ENCODE results near the gene BHMT.
"Not testable (repeated sequence)": the region's sequence is repeated elsewhere in the genome, so short reads cannot be mapped to it uniquely, and the experiment has no call there.

DNA sequence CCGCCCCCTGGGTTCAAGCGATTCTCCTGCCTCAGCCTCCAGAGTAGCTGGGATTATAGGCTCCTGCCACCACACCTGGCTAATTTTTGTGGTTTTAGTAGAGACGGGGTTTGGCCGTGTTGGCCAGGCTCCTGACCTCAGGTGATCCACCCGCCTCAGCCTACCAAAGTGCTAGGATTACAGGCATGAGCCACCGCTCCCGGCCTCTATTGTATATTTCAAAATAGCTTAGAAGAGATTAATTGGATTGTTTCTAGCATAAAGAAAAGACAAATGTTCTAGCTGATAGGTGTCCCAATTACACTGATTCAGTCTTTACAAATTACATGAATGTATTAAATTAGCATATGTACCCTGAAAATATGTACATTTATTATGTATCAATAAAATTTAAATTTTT lies 50.0 kb downstream of the BHMT start:
- TF ChIP-seq EZH2 (IDR thresholded peaks at IDR 0.05; ENCODE audit: low read depth) = not testable (repeated sequence)
- TF ChIP-seq, protein P1, sequence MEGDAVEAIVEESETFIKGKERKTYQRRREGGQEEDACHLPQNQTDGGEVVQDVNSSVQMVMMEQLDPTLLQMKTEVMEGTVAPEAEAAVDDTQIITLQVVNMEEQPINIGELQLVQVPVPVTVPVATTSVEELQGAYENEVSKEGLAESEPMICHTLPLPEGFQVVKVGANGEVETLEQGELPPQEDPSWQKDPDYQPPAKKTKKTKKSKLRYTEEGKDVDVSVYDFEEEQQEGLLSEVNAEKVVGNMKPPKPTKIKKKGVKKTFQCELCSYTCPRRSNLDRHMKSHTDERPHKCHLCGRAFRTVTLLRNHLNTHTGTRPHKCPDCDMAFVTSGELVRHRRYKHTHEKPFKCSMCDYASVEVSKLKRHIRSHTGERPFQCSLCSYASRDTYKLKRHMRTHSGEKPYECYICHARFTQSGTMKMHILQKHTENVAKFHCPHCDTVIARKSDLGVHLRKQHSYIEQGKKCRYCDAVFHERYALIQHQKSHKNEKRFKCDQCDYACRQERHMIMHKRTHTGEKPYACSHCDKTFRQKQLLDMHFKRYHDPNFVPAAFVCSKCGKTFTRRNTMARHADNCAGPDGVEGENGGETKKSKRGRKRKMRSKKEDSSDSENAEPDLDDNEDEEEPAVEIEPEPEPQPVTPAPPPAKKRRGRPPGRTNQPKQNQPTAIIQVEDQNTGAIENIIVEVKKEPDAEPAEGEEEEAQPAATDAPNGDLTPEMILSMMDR (conservative IDR thresholded peaks at IDR 0.05) = not testable (repeated sequence)
